ENCODE measurements around the gene SCYGR7. TPM values are rescaled to one million over a fixed set of nuclear protein-coding genes. Genes with fewer than 3 reads are reported as not detected.

SCYGR7 gene
- total and polyA plus RNA-seq, 2 experiments from 2014 or later = not detected

DNA sequence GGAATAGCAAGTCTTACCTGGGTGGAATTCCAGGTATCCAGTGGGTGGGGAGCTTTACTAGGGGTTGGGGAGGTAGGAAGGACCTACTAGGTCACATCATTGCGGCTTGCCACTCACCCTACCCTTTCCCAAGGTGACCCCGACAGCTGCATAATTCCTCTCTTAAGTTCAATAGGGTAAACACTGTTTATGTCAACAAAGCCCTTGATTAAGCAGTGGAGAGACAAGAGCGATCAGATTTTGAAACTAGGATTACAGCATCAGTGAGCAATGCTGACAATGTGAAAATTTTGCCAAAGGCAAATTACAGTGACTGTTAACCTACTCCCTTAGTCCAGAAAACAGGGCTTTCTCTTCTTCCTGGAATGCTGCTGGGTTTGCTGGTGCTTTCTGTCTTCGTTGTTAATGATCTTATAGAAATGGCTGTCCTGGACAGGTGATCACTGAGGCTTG is 24.8 kb upstream of the SCYGR7 start (continued):
- TF ChIP-seq, protein P1, sequence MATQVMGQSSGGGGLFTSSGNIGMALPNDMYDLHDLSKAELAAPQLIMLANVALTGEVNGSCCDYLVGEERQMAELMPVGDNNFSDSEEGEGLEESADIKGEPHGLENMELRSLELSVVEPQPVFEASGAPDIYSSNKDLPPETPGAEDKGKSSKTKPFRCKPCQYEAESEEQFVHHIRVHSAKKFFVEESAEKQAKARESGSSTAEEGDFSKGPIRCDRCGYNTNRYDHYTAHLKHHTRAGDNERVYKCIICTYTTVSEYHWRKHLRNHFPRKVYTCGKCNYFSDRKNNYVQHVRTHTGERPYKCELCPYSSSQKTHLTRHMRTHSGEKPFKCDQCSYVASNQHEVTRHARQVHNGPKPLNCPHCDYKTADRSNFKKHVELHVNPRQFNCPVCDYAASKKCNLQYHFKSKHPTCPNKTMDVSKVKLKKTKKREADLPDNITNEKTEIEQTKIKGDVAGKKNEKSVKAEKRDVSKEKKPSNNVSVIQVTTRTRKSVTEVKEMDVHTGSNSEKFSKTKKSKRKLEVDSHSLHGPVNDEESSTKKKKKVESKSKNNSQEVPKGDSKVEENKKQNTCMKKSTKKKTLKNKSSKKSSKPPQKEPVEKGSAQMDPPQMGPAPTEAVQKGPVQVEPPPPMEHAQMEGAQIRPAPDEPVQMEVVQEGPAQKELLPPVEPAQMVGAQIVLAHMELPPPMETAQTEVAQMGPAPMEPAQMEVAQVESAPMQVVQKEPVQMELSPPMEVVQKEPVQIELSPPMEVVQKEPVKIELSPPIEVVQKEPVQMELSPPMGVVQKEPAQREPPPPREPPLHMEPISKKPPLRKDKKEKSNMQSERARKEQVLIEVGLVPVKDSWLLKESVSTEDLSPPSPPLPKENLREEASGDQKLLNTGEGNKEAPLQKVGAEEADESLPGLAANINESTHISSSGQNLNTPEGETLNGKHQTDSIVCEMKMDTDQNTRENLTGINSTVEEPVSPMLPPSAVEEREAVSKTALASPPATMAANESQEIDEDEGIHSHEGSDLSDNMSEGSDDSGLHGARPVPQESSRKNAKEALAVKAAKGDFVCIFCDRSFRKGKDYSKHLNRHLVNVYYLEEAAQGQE (IDR thresholded peaks at IDR 0.05; ENCODE audit: unreplicated experiment) = no peak
- TF ChIP-seq ZNF114 (CRISPR knock-in tag; IDR thresholded peaks at IDR 0.05) (no peak), CREB1 (CRISPR knock-in tag; IDR thresholded peaks at IDR 0.05; ENCODE audit: low read depth) (no peak), NANOG (IDR thresholded peaks at IDR 0.05; ENCODE audit: borderline replicate concordance) (no peak)

DNA sequence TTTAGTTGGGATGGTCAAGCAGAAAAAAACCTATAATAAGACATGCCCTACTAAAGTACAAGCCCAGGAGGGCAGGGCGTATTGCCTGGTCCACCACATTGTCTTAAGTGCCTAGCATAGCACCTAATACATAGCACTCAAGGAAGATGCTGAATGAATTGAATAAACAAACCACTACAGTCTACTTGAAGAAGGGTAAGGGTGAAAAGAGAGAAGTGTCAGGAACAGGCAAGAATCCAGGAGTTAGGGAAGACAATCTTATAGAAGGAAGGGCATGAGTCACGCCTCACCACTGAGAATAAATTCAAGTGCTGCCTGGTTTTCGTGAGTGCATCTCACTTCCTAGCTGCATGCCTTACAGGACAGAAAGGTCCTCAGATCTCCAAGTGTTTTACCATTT is 24.2 kb upstream of the SCYGR7 start:
- Histone ChIP-seq H4K20me1 (replicated peaks; ENCODE audit: insufficient read depth) (no peaks in the 10 kb centered on the region), H3K4me1 (ENCODE audit: insufficient read depth) (peaks cover 6% of the 10 kb centered on the region; the same call in 1 of the 2 replicates), H3K4me2 (no peak overlapping the region), H3F3A (replicated peaks; ENCODE audit: low read depth) (no peaks in the 10 kb centered on the region), H3K79me2 (replicated peaks; ENCODE audit: insufficient read depth) (no peaks in the 10 kb centered on the region), H3K4me3 (no peak overlapping the region), H3K27ac (ENCODE audit: low read depth) (no peak overlapping the region), H3K27me3 (ENCODE audit: insufficient read depth) (no peaks in the 10 kb centered on the region), H3K36me3 (ENCODE audit: insufficient read depth) (no peaks in the 10 kb centered on the region), H2AFZ (no peak overlapping the region), H3K9me2 (ENCODE audit: insufficient read depth) (no peaks in the 10 kb centered on the region)
- peaks cover 13% of the 10 kb centered on the region; the same call in 2 of the 3 replicates for H3K36me3 Mint-ChIP-seq (ENCODE audit: low read depth)
- ATAC-seq (no peak), DNase-seq (ENCODE audit: low spot score) (no peak)
- no peaks in the 10 kb centered on the region for H3K9me3 Mint-ChIP-seq
- no peaks in the 10 kb centered on the region for H3K4me1 Mint-ChIP-seq
- H3K27ac Mint-ChIP-seq = no peak overlapping the region
- H3K4me3 Mint-ChIP-seq = no peak overlapping the region
- peaks cover 2% of the 10 kb centered on the region for H3K27me3 Mint-ChIP-seq (ENCODE audit: insufficient read depth, low read depth, poor library complexity)
- no peak for TF ChIP-seq ZNF114 (CRISPR knock-in tag; IDR thresholded peaks at IDR 0.05)
- TF ChIP-seq, protein P2, sequence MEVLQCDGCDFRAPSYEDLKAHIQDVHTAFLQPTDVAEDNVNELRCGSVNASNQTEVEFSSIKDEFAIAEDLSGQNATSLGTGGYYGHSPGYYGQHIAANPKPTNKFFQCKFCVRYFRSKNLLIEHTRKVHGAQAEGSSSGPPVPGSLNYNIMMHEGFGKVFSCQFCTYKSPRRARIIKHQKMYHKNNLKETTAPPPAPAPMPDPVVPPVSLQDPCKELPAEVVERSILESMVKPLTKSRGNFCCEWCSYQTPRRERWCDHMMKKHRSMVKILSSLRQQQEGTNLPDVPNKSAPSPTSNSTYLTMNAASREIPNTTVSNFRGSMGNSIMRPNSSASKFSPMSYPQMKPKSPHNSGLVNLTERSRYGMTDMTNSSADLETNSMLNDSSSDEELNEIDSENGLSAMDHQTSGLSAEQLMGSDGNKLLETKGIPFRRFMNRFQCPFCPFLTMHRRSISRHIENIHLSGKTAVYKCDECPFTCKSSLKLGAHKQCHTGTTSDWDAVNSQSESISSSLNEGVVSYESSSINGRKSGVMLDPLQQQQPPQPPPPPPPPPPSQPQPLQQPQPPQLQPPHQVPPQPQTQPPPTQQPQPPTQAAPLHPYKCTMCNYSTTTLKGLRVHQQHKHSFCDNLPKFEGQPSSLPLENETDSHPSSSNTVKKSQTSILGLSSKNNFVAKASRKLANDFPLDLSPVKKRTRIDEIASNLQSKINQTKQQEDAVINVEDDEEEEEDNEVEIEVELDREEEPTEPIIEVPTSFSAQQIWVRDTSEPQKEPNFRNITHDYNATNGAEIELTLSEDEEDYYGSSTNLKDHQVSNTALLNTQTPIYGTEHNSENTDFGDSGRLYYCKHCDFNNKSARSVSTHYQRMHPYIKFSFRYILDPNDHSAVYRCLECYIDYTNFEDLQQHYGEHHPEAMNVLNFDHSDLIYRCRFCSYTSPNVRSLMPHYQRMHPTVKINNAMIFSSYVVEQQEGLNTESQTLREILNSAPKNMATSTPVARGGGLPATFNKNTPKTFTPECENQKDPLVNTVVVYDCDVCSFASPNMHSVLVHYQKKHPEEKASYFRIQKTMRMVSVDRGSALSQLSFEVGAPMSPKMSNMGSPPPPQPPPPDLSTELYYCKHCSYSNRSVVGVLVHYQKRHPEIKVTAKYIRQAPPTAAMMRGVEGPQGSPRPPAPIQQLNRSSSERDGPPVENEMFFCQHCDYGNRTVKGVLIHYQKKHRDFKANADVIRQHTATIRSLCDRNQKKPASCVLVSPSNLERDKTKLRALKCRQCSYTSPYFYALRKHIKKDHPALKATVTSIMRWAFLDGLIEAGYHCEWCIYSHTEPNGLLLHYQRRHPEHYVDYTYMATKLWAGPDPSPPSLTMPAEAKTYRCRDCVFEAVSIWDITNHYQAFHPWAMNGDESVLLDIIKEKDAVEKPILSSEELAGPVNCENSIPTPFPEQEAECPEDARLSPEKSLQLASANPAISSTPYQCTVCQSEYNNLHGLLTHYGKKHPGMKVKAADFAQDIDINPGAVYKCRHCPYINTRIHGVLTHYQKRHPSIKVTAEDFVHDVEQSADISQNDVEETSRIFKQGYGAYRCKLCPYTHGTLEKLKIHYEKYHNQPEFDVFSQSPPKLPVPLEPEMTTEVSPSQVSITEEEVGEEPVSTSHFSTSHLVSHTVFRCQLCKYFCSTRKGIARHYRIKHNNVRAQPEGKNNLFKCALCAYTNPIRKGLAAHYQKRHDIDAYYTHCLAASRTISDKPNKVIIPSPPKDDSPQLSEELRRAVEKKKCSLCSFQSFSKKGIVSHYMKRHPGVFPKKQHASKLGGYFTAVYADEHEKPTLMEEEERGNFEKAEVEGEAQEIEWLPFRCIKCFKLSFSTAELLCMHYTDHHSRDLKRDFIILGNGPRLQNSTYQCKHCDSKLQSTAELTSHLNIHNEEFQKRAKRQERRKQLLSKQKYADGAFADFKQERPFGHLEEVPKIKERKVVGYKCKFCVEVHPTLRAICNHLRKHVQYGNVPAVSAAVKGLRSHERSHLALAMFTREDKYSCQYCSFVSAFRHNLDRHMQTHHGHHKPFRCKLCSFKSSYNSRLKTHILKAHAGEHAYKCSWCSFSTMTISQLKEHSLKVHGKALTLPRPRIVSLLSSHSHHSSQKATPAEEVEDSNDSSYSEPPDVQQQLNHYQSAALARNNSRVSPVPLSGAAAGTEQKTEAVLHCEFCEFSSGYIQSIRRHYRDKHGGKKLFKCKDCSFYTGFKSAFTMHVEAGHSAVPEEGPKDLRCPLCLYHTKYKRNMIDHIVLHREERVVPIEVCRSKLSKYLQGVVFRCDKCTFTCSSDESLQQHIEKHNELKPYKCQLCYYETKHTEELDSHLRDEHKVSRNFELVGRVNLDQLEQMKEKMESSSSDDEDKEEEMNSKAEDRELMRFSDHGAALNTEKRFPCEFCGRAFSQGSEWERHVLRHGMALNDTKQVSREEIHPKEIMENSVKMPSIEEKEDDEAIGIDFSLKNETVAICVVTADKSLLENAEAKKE (CRISPR knock-in tag; IDR thresholded peaks at IDR 0.05) = no peak
- no peak for TF ChIP-seq POLR2AphosphoS5 (IDR thresholded peaks at IDR 0.05; ENCODE audit: low read depth)
- no peak for TF ChIP-seq EZH2phosphoT487 (IDR thresholded peaks at IDR 0.05; ENCODE audit: unreplicated experiment)
- TF ChIP-seq, protein P3, sequence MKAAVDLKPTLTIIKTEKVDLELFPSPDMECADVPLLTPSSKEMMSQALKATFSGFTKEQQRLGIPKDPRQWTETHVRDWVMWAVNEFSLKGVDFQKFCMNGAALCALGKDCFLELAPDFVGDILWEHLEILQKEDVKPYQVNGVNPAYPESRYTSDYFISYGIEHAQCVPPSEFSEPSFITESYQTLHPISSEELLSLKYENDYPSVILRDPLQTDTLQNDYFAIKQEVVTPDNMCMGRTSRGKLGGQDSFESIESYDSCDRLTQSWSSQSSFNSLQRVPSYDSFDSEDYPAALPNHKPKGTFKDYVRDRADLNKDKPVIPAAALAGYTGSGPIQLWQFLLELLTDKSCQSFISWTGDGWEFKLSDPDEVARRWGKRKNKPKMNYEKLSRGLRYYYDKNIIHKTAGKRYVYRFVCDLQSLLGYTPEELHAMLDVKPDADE (IDR thresholded peaks at IDR 0.05) = no peak
- no peak for TF ChIP-seq EZH2 (IDR thresholded peaks at IDR 0.05; ENCODE audit: low read depth, unreplicated experiment)
- TF ChIP-seq STAT1 (IDR thresholded peaks at IDR 0.05; ENCODE audit: unreplicated experiment) = no peak
- TF ChIP-seq NANOG (IDR thresholded peaks at IDR 0.05; ENCODE audit: borderline replicate concordance) = no peak
- TF ChIP-seq ZNF331 (CRISPR knock-in tag; IDR thresholded peaks at IDR 0.05; ENCODE audit: low read depth) = no peak
- TF ChIP-seq CREB1 (CRISPR knock-in tag; IDR thresholded peaks at IDR 0.05; ENCODE audit: low read depth) = no peak

All from GM23338 (cell line).